Psoas muscle (tissue), 8 donors: Measurements from ENCODE around the gene ROM1. TPM values are rescaled to one million over a fixed set of nuclear protein-coding genes. Genes with fewer than 3 reads are reported as not detected.
A peak's percentile ranks its signal among the peaks of the same experiment; 100 is the strongest.

ENCODE experiments used
- ATAC-seq, 4 donors: fragments of 200-7000 bp; cut with Tn5 transposase; one replicate each; pipeline ENCODE4 v1.9.1; 2020; ENCODE audit warnings: moderate library complexity in 3 of 4, mild to moderate bottlenecking in 2 of 4
- DNase-seq, 2 donors: peaks; one replicate each; pipeline ENCODE4 v3.0.0-alpha.2; 2020
- H3K27ac ChIP-seq: fragments of 200-600 bp; one replicate; pipeline ENCODE4 v1.8.0; 2022
- H3K27me3 ChIP-seq, 3 donors: fragments of 200-600 bp in 1 of 3; one replicate each; pipeline versions ENCODE4 v1.6.1 to v1.8.0; 2013 to 2022; ENCODE audit warnings: low read length in 2 of 3, mild to moderate bottlenecking in 2 of 3, moderate library complexity in 1 of 3; ENCODE audit not compliant: insufficient read depth in 3 of 3
- H3K36me3 ChIP-seq, 2 donors: fragments of 200-600 bp in 1 of 2; one replicate each; pipeline versions ENCODE4 v1.6.1 to v1.8.0; 2013 to 2022; ENCODE audit warnings: low read depth in 1 of 2, mild to moderate bottlenecking in 1 of 2, moderate library complexity in 1 of 2; ENCODE audit not compliant: insufficient read depth in 1 of 2
- H3K4me1 ChIP-seq: fragments of 200-600 bp; one replicate; pipeline ENCODE4 v1.8.0; 2022
- H3K4me3 ChIP-seq: fragments of 200-600 bp; one replicate; pipeline ENCODE4 v1.8.0; 2022; ENCODE audit warnings: mild to moderate bottlenecking
- H3K9me3 ChIP-seq: fragments of 200-600 bp; one replicate; pipeline ENCODE4 v1.8.0; 2022
- WGBS, 3 donors: extraction: QIAGEN DNeasy Blood & Tissue Kit; methylation state at CpG; one replicate each; pipeline versions ENCODE4 v1.1.6 to v1.1.7; 2013; 5-methylcytosine and 5-hydroxymethylcytosine counted together
- intact Hi-C, 2 donors: fragments of 100-400 bp; cut with DNase I; formaldehyde crosslinking; loops; one replicate each; pipeline versions ENCODE4 v1.11.0 to v1.14.2; 2022
- polyA plus RNA-seq, 3 donors: library from polyadenylated mRNA; stranded (reverse); fragments of 200-250 nt; gene quantifications; one replicate each; pipeline ENCODE4 v1.2.3, GENCODE V29; 2013
- total RNA-seq, 4 donors: library from RNA; stranded (reverse); fragmentation: NEBNext Ultra II Directional in 2 of 4; extraction: Animal tissue kit (Norgen Biotek cat#: 25700) in 2 of 4; gene quantifications; one replicate each; pipeline versions ENCODE4 v1.2.1 to v1.2.4, GENCODE V29; 2021 to 2023
- TF ChIP-seq, protein P1 (sequence below): fragments of 200-600 bp; IDR thresholded peaks from one replicate; pipeline ENCODE4 v1.8.0; 2022; ENCODE audit warnings: antibody characterized with exemption
- donor health status: healthy with polysubstance abuse.
- donor health status: DM: no; HTN: no; CAD: no; lungs with moderate emphysema.
- donor health status: Bipolar disorder and iron deficiency.
- donor health status: healthy.
- donor health status: DM: yes; HTN: yes; CAD: no.
- donor health status: DM: no; HTN: no; CAD: no.
- donor health status: DM: no; HTN: no; CAD: no.
- donor health status: DM: yes; HTN: yes; CAD: no.

Gene ROM1
- total and polyA plus RNA-seq, 7 donors: 2.0 to 5.5 (median 3.7) TPM

GRCh38 chr11:62607714-62608113 is 5.3 kb upstream of the ROM1 start:
- no peaks in the 10 kb centered on the region for H3K27me3 ChIP-seq
- H3K36me3 ChIP-seq: peaks cover 0 to 37% of the 10 kb centered on the region in 2 donors
- intact Hi-C loops: no loop called here
- peak in 1 of 2 donors; percentile 36 for DNase-seq
- H3K4me1 ChIP-seq: peaks cover 13% of the 10 kb centered on the region
- ATAC-seq: no peak
- no peak overlapping the region for H3K4me3 ChIP-seq
- H3K9me3 ChIP-seq: no peaks in the 10 kb centered on the region
- WGBS, 3 donors: 59 to 77% (median 68%) methylated on average over 4 of the region's 4 CpGs
- TF ChIP-seq, protein P1, sequence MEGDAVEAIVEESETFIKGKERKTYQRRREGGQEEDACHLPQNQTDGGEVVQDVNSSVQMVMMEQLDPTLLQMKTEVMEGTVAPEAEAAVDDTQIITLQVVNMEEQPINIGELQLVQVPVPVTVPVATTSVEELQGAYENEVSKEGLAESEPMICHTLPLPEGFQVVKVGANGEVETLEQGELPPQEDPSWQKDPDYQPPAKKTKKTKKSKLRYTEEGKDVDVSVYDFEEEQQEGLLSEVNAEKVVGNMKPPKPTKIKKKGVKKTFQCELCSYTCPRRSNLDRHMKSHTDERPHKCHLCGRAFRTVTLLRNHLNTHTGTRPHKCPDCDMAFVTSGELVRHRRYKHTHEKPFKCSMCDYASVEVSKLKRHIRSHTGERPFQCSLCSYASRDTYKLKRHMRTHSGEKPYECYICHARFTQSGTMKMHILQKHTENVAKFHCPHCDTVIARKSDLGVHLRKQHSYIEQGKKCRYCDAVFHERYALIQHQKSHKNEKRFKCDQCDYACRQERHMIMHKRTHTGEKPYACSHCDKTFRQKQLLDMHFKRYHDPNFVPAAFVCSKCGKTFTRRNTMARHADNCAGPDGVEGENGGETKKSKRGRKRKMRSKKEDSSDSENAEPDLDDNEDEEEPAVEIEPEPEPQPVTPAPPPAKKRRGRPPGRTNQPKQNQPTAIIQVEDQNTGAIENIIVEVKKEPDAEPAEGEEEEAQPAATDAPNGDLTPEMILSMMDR: no peak
- no peak overlapping the region for H3K27ac ChIP-seq

GRCh38 chr11:62608776-62609175 is 4.3 kb upstream of the ROM1 start:
- no peak overlapping the region for H3K4me3 ChIP-seq
- no peaks in the 10 kb centered on the region for H3K9me3 ChIP-seq
- no peaks in the 10 kb centered on the region for H3K27me3 ChIP-seq
- DNase-seq: no peak
- intact Hi-C loops: no loop called here
- TF ChIP-seq, protein P1: no peak
- 92 to 94% (median 92%) methylated on average over 12 of the region's 12 CpGs for WGBS, 3 donors
- no peak for ATAC-seq
- no peak overlapping the region for H3K27ac ChIP-seq
- H3K4me1 ChIP-seq: peaks cover 12% of the 10 kb centered on the region
- peaks cover 0 to 37% of the 10 kb centered on the region in 2 donors for H3K36me3 ChIP-seq

- intact Hi-C loops: loop anchor here in 1 of 2 donors (5.0 kb wide), 1 partner anchor 42 kb away; the partner anchor contains the start of gene INTS5
These were observed 2.7 kb upstream of the ROM1 start for GRCh38 chr11:62610403-62610802.

DNA sequence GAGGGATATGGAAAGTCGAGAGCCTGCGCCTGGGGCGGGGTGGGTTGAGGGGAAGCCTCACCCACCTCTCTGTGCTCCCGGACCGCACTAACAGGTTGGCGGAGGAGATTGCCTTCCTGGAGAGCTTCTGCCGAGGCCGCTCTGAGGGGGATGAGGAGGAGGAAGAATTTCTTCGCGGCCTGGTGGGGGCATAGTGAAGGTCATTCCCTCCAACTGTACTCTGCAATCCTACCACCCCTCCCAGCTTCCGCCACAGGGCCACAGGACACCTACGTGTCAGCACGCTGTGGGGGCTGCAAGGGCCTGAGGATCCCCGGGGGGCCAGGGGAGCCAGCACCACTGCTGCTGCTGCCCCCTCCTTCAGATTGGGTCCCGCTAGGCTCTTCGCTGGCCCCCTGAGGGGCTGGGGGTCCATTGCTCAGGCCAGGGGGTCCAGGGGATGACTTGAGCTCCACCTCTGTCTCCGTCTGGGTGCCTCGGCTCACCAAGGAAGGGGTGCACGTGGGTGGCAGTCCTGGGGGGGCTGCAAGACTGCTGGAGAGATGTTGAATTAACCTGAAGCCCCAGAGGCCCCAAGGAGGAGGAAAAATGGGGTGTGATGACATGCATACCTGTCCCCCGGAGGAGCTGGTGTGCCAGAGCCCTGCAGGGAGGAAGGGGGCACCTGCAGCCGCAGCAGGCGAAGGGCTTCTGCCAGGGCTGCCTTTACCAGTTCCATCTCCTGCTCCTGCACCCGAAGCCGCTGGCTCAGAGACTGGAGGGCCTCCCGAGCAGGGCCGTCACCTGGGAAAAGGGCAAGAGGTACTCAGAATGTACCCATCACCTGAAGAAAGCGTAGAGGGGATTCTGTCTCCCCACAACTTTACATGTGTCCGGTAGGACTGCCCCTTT is 2.0 kb upstream of the ROM1 start:
- TF ChIP-seq, protein P1: no peak
- 73 to 78% (median 76%) methylated on average over 26 to 28 of the region's 28 CpGs for WGBS, 3 donors
- Histone ChIP-seq H3K4me1 (peaks cover 12% of the 10 kb centered on the region), H3K36me3 (peaks cover 0 to 40% of the 10 kb centered on the region in 2 donors), H3K27me3 (no peaks in the 10 kb centered on the region), H3K27ac (peak overlapping the region; percentile 94), H3K4me3 (peak overlapping the region; percentile 82), H3K9me3 (no peaks in the 10 kb centered on the region)
- intact Hi-C loops: loop anchor here in 1 of 2 donors (5.0 kb wide), 1 partner anchor 41 kb away; the partner anchor contains the start of gene INTS5
- DNase-seq: no peak
- no peak for ATAC-seq

More at GRCh38 chr11:62610403-62610802, 2.7 kb upstream of the ROM1 start:
- TF ChIP-seq, protein P1: no peak
- H3K9me3 ChIP-seq: no peaks in the 10 kb centered on the region
- H3K4me1 ChIP-seq: peaks cover 12% of the 10 kb centered on the region
- no peak overlapping the region for H3K4me3 ChIP-seq
- H3K27me3 ChIP-seq: no peaks in the 10 kb centered on the region
- DNase-seq (no peak), ATAC-seq (no peak)
- H3K27ac ChIP-seq: no peak overlapping the region
- H3K36me3 ChIP-seq: peaks cover 0 to 40% of the 10 kb centered on the region in 2 donors
- WGBS, 3 donors: 84 to 94% (median 86%) methylated on average over 6 of the region's 6 CpGs
